DND-41 (cell line): Measurements from ENCODE around the gene RAB8A.

Source experiments
- EZH2 ChIP-seq: IDR thresholded peaks from 3 replicates; pipeline ENCODE4 v1.6.1; 2012; ENCODE audit warnings: borderline replicate concordance, low read depth, mild to moderate bottlenecking, moderate library complexity, low read length, inconsistent platforms; ENCODE audit not compliant: severe bottlenecking
- TF ChIP-seq, protein P1 (sequence below): IDR thresholded peaks from 2 replicates; pipeline ENCODE4 v1.5.1; 2012; ENCODE audit warnings: borderline replicate concordance, low read length, moderate library complexity, mild to moderate bottlenecking; ENCODE audit not compliant: poor library complexity, severe bottlenecking; ENCODE audit errors: extremely low read depth

DNA sequence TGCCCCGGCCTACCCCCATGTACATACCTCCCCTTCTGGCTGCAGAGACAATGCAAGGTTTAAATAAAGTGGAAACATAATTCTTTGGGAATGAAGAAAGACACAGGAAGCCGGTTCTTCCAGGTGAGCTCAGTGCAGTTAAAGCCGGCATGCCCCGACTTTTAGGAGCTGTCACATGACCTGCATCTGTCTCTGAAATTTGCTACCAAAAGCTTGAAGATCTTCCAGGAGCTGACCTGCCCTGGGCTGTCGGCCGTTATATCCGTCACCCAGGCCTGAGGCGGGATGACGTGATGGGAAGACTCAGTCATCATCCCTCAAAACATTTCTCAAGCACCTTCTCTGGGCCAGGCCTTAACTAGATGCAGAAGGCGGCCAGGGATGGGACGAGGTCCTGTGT, 10.3 kb downstream of the RAB8A start:
- no peak for TF ChIP-seq EZH2
- TF ChIP-seq, protein P1, sequence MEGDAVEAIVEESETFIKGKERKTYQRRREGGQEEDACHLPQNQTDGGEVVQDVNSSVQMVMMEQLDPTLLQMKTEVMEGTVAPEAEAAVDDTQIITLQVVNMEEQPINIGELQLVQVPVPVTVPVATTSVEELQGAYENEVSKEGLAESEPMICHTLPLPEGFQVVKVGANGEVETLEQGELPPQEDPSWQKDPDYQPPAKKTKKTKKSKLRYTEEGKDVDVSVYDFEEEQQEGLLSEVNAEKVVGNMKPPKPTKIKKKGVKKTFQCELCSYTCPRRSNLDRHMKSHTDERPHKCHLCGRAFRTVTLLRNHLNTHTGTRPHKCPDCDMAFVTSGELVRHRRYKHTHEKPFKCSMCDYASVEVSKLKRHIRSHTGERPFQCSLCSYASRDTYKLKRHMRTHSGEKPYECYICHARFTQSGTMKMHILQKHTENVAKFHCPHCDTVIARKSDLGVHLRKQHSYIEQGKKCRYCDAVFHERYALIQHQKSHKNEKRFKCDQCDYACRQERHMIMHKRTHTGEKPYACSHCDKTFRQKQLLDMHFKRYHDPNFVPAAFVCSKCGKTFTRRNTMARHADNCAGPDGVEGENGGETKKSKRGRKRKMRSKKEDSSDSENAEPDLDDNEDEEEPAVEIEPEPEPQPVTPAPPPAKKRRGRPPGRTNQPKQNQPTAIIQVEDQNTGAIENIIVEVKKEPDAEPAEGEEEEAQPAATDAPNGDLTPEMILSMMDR, result no peak
